HepG2 (cell line): ENCODE data around the gene TGDS. TPM values are rescaled to one million over a fixed set of nuclear protein-coding genes. Genes with fewer than 3 reads are reported as not detected.

ENCODE experiments used
- ARID2 ChIP-seq: sonication (generic); formaldehyde crosslinking; IDR thresholded peaks from 2 replicates; pipeline ENCODE4 v1.8.1; 2022; ENCODE audit warnings: mild to moderate bottlenecking, missing genetic modification reagents, borderline replicate concordance
- GZF1 ChIP-seq: sonication (generic); formaldehyde crosslinking; IDR thresholded peaks from 2 replicates; pipeline ENCODE4 v1.5.1; 2020; ENCODE audit warnings: mild to moderate bottlenecking, missing genetic modification reagents
- IKZF4 ChIP-seq: sonication (generic); formaldehyde crosslinking; IDR thresholded peaks from 2 replicates; pipeline ENCODE4 v1.5.1; 2020; ENCODE audit warnings: borderline replicate concordance, mild to moderate bottlenecking, low read depth, missing genetic modification reagents; ENCODE audit errors: not compliant biosample characterization
- KDM5B ChIP-seq: sonication (generic); formaldehyde crosslinking; IDR thresholded peaks from 2 replicates; pipeline ENCODE4 v1.4.0; 2020; ENCODE audit warnings: missing genetic modification reagents, mild to moderate bottlenecking, borderline replicate concordance
- PAX8 ChIP-seq: sonication (generic); formaldehyde crosslinking; IDR thresholded peaks from 2 replicates; pipeline ENCODE4 v1.8.0; 2022; ENCODE audit warnings: mild to moderate bottlenecking, missing genetic modification reagents, borderline replicate concordance
- PHF8 ChIP-seq: sonication (generic); formaldehyde crosslinking; IDR thresholded peaks from 2 replicates; pipeline ENCODE4 v1.5.0; 2020; ENCODE audit warnings: missing genetic modification reagents
- SCMH1 ChIP-seq: sonication (generic); formaldehyde crosslinking; IDR thresholded peaks from 2 replicates; pipeline ENCODE4 v1.9.0; 2021; ENCODE audit warnings: missing genetic modification reagents, mild to moderate bottlenecking, borderline replicate concordance
- SOX5 ChIP-seq: IDR thresholded peaks from 2 replicates; pipeline ENCODE4 v1.6.1; 2016; ENCODE audit warnings: borderline replicate concordance
- SOX6 ChIP-seq, 2 experiments: fragments of 450-650 bp in 1 of 2; sonication (generic) in 1 of 2; formaldehyde crosslinking in 1 of 2; IDR thresholded peaks; 2 replicates each; pipeline versions ENCODE4 v1.4.0 to v1.6.1; 2017 to 2020; ENCODE audit warnings: antibody characterized with exemption in 1 of 2, mild to moderate bottlenecking in 1 of 2, missing genetic modification reagents in 1 of 2
- SP4 ChIP-seq: sonication (generic); formaldehyde crosslinking; IDR thresholded peaks from 2 replicates; pipeline ENCODE4 v1.8.1; 2023; ENCODE audit warnings: mild to moderate bottlenecking, missing genetic modification reagents
- TAF15 ChIP-seq: fragments of 200-400 bp; formaldehyde crosslinking; IDR thresholded peaks from one replicate; pipeline ENCODE4 v1.6.1; 2018; ENCODE audit warnings: mild to moderate bottlenecking, low read depth, low read length; ENCODE audit not compliant: poor library complexity, severe bottlenecking
- TBL1XR1 ChIP-seq: fragments of 150-350 bp; IDR thresholded peaks from 2 replicates; pipeline ENCODE4 v1.6.1; 2014; ENCODE audit warnings: borderline replicate concordance, low read length; ENCODE audit not compliant: partially characterized antibody
- ZNF260 ChIP-seq: sonication (generic); formaldehyde crosslinking; IDR thresholded peaks from 2 replicates; pipeline ENCODE4 v1.4.0; 2020; ENCODE audit warnings: missing genetic modification reagents, low read depth, mild to moderate bottlenecking, borderline replicate concordance
- ZNF274 ChIP-seq: sonication (generic); formaldehyde crosslinking; IDR thresholded peaks from 2 replicates; pipeline ENCODE4 v1.5.1; 2020; ENCODE audit warnings: mild to moderate bottlenecking, missing genetic modification reagents
- ZNF331 ChIP-seq: sonication (generic); formaldehyde crosslinking; IDR thresholded peaks from 2 replicates; pipeline ENCODE4 v1.4.0; 2020; ENCODE audit warnings: missing genetic modification reagents
- ZNF747 ChIP-seq: sonication (generic); formaldehyde crosslinking; IDR thresholded peaks from 2 replicates; pipeline ENCODE4 v1.8.1; 2023; ENCODE audit warnings: missing genetic modification reagents, mild to moderate bottlenecking, borderline replicate concordance
- ZNF891 ChIP-seq: sonication (generic); formaldehyde crosslinking; IDR thresholded peaks from 2 replicates; pipeline ENCODE4 v1.5.0; 2020; ENCODE audit warnings: mild to moderate bottlenecking, missing genetic modification reagents
- ZSCAN9 ChIP-seq: IDR thresholded peaks from 2 replicates; pipeline ENCODE4 v1.6.1; 2016; ENCODE audit warnings: borderline replicate concordance
- polyA plus RNA-seq, 8 experiments: library from polyadenylated mRNA; depleted of rRNA in 3 of 8; stranded (reverse) in 7 of 8; unstranded in 1 of 8; fragments of >200 nt; fragmentation: Illumina TruSeq in 4 of 8; extraction: Trizol in 4 of 8; gene quantifications; 2 replicates each; pipeline versions ENCODE4 v1.2.1 to v1.2.3, GENCODE V29; 2011 to 2016; ENCODE audit warnings: low read depth in 4 of 8, missing spikeins in 1 of 8, mixed read lengths in 1 of 8; ENCODE audit not compliant: insufficient read depth in 1 of 8
- total RNA-seq, 5 experiments: library from RNA; depleted of rRNA; stranded (reverse); fragments of >200 nt; fragmentation: Illumina TruSeq; extraction: Trizol; gene quantifications; 2 replicates each; pipeline ENCODE4 v1.2.3, GENCODE V29; 2016; ENCODE audit warnings: low read depth in 1 of 5
- TF ChIP-seq, protein P1 (sequence below): IDR thresholded peaks from 2 replicates; pipeline ENCODE4 v1.6.1; 2016; ENCODE audit warnings: missing compliant biosample characterization, missing genetic modification reagents, borderline replicate concordance
- TF ChIP-seq, protein P2 (sequence below): fragments of 450-650 bp; IDR thresholded peaks from 2 replicates; pipeline ENCODE4 v1.6.1; 2017; ENCODE audit warnings: mild to moderate bottlenecking
- TF ChIP-seq, protein P3 (sequence below): sonication (generic); formaldehyde crosslinking; IDR thresholded peaks from 2 replicates; pipeline ENCODE4 v1.5.0; 2020; ENCODE audit warnings: missing genetic modification reagents
- TF ChIP-seq, protein P4 (sequence below): sonication (generic); formaldehyde crosslinking; IDR thresholded peaks from 2 replicates; pipeline ENCODE4 v1.4.0; 2020; ENCODE audit warnings: missing genetic modification reagents
- TF ChIP-seq, protein P5 (sequence below): sonication (generic); formaldehyde crosslinking; IDR thresholded peaks from 2 replicates; pipeline ENCODE4 v1.8.1; 2023; ENCODE audit warnings: mild to moderate bottlenecking, missing genetic modification reagents, borderline replicate concordance

The TGDS gene
- total and polyA plus RNA-seq, 2 of the 13 experiments (the other 11 are each of a cell fraction or from before 2014, with no cell fraction given): 15.5 to 17.9 TPM

DNA sequence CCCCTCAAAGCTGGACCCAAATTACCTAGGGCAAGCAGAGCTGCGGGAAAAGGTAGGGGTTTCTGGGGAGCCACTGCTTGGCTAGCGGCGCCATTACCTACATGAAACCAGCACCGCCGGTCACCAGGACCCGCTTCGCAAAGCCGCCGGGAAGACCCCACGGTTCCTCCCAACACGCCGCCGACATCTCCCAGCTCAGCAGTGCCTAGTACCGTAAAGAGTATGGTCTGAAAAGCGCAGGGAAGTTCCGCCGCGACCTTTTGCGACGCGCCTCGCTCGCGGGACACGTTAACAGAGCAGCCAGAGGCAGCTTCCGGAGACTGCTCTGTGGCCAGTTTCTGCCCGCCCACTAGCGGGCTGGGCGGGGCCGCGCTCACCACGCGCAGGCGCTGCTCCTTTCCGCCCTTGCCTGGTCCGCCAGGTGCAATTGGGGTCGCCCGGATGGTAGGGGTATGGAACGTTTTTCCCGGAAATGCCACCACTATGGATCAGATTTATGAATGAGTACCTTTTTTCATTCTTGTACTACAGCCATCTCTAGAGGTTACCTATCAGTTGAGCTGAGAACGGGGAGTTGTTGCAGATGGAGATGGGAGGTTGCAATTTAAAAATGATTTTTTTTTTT, at the start of gene TGDS (continued):
- TF ChIP-seq, protein P1, sequence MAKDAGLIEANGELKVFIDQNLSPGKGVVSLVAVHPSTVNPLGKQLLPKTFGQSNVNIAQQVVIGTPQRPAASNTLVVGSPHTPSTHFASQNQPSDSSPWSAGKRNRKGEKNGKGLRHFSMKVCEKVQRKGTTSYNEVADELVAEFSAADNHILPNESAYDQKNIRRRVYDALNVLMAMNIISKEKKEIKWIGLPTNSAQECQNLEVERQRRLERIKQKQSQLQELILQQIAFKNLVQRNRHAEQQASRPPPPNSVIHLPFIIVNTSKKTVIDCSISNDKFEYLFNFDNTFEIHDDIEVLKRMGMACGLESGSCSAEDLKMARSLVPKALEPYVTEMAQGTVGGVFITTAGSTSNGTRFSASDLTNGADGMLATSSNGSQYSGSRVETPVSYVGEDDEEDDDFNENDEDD (CRISPR knock-in tag): peak; percentile 57; the same call in 1 of the 2 replicates
- TF ChIP-seq TAF15 (peak; percentile 49), IKZF4 (peak; percentile 65), SOX5 (CRISPR knock-in tag) (peak; percentile 52; the same call in 1 of the 2 replicates), ZNF891 (CRISPR knock-in tag) (peak; percentile 92), ZNF260 (CRISPR knock-in tag) (no peak), SP4 (CRISPR knock-in tag) (peak; percentile 33; the same call in 1 of the 2 replicates), ZNF747 (CRISPR knock-in tag) (peak; percentile 22; the same call in 1 of the 2 replicates), TBL1XR1 (no peak), ZNF274 (CRISPR knock-in tag) (peak; percentile 70; the same call in 1 of the 2 replicates), ARID2 (CRISPR knock-in tag) (no peak), GZF1 (CRISPR knock-in tag) (peak; percentile 96), PHF8 (CRISPR knock-in tag) (peak; percentile 94), SOX6 (IDR thresholded peaks at IDR 0.05) (no peak), SOX6 (CRISPR knock-in tag; IDR thresholded peaks at IDR 0.05) (peak; percentile 53; the same call in 1 of the 2 replicates), KDM5B (CRISPR knock-in tag) (peak; percentile 85; the same call in 1 of the 2 replicates), SCMH1 (no peak), ZSCAN9 (CRISPR knock-in tag) (peak; percentile 70; the same call in 1 of the 2 replicates), PAX8 (CRISPR knock-in tag) (no peak), ZNF331 (peak; percentile 83)
- TF ChIP-seq, protein P2, sequence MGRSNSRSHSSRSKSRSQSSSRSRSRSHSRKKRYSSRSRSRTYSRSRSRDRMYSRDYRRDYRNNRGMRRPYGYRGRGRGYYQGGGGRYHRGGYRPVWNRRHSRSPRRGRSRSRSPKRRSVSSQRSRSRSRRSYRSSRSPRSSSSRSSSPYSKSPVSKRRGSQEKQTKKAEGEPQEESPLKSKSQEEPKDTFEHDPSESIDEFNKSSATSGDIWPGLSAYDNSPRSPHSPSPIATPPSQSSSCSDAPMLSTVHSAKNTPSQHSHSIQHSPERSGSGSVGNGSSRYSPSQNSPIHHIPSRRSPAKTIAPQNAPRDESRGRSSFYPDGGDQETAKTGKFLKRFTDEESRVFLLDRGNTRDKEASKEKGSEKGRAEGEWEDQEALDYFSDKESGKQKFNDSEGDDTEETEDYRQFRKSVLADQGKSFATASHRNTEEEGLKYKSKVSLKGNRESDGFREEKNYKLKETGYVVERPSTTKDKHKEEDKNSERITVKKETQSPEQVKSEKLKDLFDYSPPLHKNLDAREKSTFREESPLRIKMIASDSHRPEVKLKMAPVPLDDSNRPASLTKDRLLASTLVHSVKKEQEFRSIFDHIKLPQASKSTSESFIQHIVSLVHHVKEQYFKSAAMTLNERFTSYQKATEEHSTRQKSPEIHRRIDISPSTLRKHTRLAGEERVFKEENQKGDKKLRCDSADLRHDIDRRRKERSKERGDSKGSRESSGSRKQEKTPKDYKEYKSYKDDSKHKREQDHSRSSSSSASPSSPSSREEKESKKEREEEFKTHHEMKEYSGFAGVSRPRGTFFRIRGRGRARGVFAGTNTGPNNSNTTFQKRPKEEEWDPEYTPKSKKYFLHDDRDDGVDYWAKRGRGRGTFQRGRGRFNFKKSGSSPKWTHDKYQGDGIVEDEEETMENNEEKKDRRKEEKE: no peak
- TF ChIP-seq, protein P3, sequence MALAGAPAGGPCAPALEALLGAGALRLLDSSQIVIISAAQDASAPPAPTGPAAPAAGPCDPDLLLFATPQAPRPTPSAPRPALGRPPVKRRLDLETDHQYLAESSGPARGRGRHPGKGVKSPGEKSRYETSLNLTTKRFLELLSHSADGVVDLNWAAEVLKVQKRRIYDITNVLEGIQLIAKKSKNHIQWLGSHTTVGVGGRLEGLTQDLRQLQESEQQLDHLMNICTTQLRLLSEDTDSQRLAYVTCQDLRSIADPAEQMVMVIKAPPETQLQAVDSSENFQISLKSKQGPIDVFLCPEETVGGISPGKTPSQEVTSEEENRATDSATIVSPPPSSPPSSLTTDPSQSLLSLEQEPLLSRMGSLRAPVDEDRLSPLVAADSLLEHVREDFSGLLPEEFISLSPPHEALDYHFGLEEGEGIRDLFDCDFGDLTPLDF: no peak
- TF ChIP-seq, protein P4, sequence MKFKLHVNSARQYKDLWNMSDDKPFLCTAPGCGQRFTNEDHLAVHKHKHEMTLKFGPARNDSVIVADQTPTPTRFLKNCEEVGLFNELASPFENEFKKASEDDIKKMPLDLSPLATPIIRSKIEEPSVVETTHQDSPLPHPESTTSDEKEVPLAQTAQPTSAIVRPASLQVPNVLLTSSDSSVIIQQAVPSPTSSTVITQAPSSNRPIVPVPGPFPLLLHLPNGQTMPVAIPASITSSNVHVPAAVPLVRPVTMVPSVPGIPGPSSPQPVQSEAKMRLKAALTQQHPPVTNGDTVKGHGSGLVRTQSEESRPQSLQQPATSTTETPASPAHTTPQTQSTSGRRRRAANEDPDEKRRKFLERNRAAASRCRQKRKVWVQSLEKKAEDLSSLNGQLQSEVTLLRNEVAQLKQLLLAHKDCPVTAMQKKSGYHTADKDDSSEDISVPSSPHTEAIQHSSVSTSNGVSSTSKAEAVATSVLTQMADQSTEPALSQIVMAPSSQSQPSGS (CRISPR knock-in tag): peak; percentile 73; the same call in 1 of the 2 replicates
- TF ChIP-seq, protein P5, sequence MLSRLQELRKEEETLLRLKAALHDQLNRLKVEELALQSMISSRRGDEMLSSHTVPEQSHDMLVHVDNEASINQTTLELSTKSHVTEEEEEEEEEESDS (CRISPR knock-in tag): no peak
